Sigmoid colon (tissue), 4 donors: ENCODE measurements around the gene LRP1B.

Experiments used
- CTCF ChIP-seq, 4 experiments: fragments of 450-650 bp in 3 of 4; fragments of 200-600 bp in 1 of 4; IDR thresholded peaks; one replicate each; pipeline ENCODE4 v1.5.1; 2016 to 2019; ENCODE audit warnings: antibody characterized with exemption in 4 of 4, mild to moderate bottlenecking in 3 of 4, moderate library complexity in 2 of 4
- EP300 ChIP-seq, 4 donors: sonication (generic); formaldehyde crosslinking; IDR thresholded peaks; one replicate each; pipeline ENCODE4 v1.6.1; 2017; ENCODE audit warnings: antibody characterized with exemption in 4 of 4
- POLR2A ChIP-seq, 2 donors: fragments of 450-650 bp; IDR thresholded peaks; one replicate each; pipeline ENCODE4 v1.6.1; 2016; ENCODE audit warnings: antibody characterized with exemption in 2 of 2, mild to moderate bottlenecking in 2 of 2, moderate library complexity in 2 of 2
- POLR2AphosphoS5 ChIP-seq, 4 donors: sonication (generic); formaldehyde crosslinking; IDR thresholded peaks; one replicate each; pipeline ENCODE4 v1.6.1; 2017; ENCODE audit warnings: antibody characterized with exemption in 4 of 4

DNA sequence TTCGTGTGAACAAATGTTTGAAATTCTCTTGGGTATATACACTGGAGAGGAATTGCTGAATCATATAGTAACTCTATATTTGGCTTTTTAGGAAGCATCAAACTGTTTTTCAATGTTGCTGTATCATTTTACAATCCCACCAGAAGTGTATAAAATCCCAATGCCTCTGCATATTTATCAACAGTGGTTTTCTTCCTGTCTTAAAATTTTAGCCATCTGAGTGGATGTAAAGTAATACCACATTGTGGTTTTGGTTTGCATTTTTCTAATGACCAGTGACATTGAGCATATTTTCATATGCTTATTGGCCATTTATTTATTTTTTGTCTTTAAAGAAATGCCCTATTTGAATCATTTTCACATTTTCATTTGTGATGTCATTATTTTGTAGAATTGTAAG lies 22.8 kb upstream of the LRP1B start:
- TF ChIP-seq POLR2A (IDR thresholded peaks at IDR 0.05): no peak
- no peak for TF ChIP-seq CTCF (IDR thresholded peaks at IDR 0.05)
- TF ChIP-seq POLR2AphosphoS5 (IDR thresholded peaks at IDR 0.05): no peak
- no peak for TF ChIP-seq EP300 (IDR thresholded peaks at IDR 0.05)
